ENCODE measurements around the gene PCDHB10.

Gene PCDHB10

GRCh38 chr5:141236516-141237313 is 44.6 kb downstream of the PCDHB10 start:
- DNase-seq (ENCODE audit: low read depth in 2 of 2, low spot score in 1 of 2), result no peak

DNA sequence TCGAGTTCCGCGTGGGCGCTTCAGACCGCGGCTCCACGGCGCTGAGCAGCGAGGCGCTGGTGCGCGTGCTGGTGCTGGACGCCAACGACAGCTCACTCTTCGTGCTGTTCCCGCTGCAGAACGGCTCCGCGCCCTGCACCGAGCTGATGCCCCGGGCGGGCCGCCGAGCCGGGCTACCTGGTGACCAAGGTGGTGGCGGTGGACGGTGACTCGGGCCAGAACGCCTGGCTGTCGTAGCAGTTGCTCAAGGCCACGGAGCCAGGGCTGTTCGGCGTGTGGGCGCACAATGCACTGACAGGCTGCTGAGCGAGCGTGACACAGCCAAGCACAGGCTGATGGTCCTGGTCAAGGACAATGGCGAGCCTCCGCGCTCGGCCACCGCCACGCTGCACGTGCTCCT is 49.3 kb downstream of the PCDHB10 start:
- no peak for DNase-seq (ENCODE audit: low read depth in 2 of 2, low spot score in 1 of 2)

All from stimulated activated CD8-positive, alpha-beta memory T cell treated with anti-CD3 and anti-CD28 coated beads, Interleukin-4, amount 100 ng/mL, for 1 hour (primary cell).